DMS79 treated with DMSO at 0.1 percent for 48 hours (cell line): Measurements from ENCODE around the gene ATP7A.
A peak's percentile ranks its signal among the peaks of the same experiment; 100 is the strongest.
"Not testable (repeated sequence)": the region's sequence is repeated elsewhere in the genome, so short reads cannot be mapped to it uniquely, and the experiment has no call there.

Experiments
- DNase-seq: peaks from one replicate; lab custom pipeline; 2025; lab: John Stamatoyannopoulos, UW

The ATP7A gene

GRCh38 chrX:77910108-77910840, at the start of gene ATP7A:
ATP7A (plus strand) TSS chrX:77910693; CDS start chrX:77971642, 60,949 bp downstream.
- peak; percentile 80 for DNase-seq

DNA sequence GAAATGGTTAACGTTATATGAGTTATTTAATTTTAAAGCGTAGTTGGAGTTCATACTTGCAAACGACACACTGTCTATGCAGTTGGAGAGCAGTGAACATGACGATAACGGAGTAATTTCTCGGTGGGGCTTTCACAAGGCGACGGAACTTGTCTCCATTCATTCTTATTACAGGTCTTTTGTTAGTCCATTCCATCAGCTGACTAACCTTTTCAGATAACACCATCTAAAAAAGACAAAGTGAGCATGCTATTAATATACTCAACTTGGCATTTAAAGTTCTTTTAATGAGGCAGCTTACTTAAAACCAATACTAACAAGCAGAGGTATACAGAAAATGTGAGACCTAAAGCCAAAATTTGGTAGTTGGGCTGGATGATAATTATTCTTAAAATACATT, 35.1 kb upstream of the ATP7A start:
- DNase-seq = no peak

GRCh38 chrX:77881418-77881817, 29.1 kb upstream of the ATP7A start:
- not testable (repeated sequence) for DNase-seq

- DNase-seq = no peak
Observed at GRCh38 chrX:77892887-77893286, 17.6 kb upstream of the ATP7A start.

GRCh38 chrX:77893713-77894112, 16.8 kb upstream of the ATP7A start:
- no peak for DNase-seq

GRCh38 chrX:77894921-77895886, 15.3 kb upstream of the ATP7A start, which contains the start of gene MAGT1:
MAGT1 (minus strand) TSS chrX:77895435; CDS start chrX:77895410, 25 bp downstream.
- DNase-seq = peak; percentile 87

- DNase-seq = peak; percentile 92
Observed at GRCh38 chrX:77899081-77899828, 11.2 kb upstream of the ATP7A start, which contains the start of gene COX7B. COX7B (plus strand) TSS chrX:77899468; CDS start chrX:77899554, 86 bp downstream.

DNA sequence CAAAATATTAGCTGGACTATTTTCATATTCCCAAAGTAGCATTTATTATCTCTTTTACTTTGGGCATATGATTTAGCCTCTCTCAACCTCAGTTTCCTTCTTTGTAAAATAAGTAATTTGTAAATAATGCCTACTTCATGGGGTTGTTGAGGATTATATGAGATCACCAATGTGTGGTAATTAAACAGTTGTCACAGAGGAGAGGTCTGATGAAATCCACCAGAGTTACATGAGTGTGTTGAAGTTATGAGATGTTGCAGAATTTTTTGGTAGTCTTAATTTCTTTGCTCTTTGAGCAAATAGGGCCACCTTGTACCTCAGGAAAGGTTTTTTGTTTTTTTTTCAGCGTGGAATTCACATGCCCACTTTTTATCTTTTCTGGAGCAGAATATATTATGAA, 9.8 kb upstream of the ATP7A start:
- DNase-seq = no peak

DNA sequence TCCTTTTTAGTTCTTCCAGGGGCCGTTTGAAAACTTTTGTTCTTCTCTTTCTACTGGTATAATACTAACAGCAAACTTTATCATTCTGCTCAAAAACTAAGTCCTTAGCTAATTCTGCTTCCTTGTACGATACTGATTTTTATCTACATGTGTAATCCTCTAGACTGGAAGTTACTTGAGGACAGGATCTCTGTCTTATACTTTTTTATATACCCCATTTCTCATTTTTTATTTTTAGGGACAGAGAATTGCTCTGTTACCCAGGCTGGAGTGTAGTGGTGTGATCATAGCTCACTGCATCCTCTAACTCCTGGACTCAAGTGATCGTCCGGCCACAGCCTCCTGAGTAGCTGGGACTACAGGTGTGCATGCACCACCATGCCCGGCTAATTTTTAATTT, 9.0 kb upstream of the ATP7A start:
- no peak for DNase-seq

DNA sequence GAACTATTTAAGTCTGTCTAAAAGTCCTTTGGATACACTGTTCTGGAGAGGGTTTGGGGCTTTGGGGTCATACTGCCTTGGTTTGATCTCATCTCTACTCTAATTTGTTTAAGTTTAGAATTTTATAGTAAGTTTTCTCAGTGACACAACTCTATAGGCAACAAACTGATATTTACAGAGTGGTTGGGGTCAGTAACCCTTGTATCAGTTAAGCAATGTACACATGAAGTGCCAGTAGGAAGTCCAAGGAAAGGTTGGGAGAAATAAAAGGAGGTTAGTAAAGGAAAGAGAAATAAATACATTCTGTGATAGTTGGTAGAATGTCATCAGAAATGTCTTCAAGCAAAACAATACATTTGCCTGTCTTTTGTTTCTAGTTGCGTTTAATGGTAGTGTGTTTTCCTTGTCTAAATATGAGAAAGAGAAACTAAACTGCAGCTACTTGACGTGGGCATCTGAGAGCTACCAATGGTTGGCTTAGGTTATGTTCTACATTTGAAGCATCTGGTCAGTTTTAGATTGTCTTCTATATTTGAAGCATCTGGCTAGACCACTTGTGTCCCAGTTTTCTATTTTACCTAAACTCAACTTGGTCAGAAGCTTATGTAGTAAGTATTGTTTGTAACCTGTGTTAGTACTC, 6.9 kb downstream of the ATP7A start:
- no peak for DNase-seq

DNA sequence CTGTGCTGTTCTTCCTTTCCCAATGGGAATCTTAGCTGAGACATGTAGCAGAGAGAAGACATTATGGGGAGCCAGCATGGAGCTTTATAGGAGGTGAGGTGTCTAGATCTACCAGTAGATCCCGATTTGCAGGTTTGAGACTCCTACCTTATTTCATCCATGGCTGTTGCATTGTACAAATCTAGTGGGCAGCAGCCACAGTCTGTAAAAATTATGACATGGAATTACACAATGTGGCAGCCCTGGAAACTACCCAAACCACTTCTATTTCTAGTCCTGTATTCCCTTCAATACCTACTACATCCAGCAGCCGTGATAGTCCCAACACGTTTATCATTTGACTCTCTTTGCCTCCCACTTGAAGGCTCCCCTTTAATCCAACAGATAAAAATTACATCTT, 8.1 kb downstream of the ATP7A start:
- DNase-seq = no peak

- DNase-seq = not testable (repeated sequence)
Observed at GRCh38 chrX:77919370-77919769, 8.9 kb downstream of the ATP7A start.

GRCh38 chrX:77922787-77923186, 12.3 kb downstream of the ATP7A start:
- DNase-seq = no peak

DNA sequence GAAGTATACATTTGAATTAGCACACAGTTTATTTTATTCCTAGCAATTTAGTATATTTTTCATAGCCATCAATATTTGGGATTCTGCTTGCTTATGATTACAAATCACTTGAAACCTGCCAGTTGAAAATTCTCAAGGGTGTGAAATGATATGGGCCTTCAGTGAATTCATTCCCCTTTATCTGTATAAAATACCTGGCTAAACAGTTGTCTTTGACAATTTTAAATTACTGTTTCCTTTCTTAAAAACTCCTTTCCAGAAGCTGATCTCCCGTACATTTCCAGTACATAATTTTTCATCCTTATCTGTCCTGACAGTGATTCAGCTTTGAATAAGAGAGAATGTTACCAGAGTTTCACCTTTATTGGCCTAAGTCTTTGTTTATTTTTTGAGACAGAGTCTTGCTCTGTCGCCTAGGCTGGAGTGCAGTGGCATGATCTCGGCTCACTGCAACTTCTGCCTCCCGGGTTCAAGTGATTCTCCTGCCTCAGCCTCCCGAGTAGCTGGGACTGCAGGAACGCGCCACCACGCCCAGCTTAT, 13.9 kb downstream of the ATP7A start:
- DNase-seq = no peak

DNA sequence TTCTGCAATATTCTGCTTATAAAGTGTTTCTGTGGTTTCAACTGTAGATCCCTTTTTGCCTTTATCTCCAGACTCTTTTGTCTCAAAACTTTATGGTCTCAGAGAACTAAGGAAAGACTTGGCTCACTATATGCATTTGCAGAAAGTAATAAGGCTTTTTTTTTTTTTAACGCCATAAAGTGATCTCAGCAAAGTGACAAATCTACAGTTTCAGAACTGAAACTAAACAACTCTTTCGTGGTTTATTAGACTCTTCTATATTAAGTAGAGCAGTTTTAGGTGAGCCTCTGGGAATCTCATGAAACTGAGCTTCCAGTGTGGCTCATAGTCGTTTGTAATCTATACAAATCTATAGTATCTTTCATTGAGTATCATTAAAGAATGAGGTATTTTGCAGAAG, 15.3 kb downstream of the ATP7A start:
- DNase-seq = no peak

- DNase-seq = no peak
Observed at GRCh38 chrX:77930581-77930980, 20.1 kb downstream of the ATP7A start.

DNA sequence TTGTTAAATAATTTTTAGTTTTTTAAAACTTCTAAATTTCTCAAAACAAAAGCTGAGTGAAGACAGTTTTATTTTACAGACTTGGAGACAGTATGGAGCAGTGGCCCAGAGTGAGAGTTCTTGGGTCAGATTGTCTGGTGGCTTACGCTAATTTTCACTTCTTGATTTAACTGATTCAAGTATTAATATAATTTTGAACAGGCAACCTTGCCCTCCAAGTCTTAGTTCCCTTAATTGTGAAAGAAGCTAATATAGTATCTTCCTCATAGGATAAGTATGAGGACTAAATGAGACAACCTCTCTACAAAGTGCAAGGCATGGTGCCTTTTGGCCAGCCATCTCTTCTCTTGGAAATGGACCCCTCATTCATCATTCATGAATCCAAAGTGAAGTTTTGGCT, 25.4 kb downstream of the ATP7A start:
- DNase-seq = no peak

- DNase-seq = no peak
Observed at GRCh38 chrX:77936299-77936698, 25.8 kb downstream of the ATP7A start.

DNA sequence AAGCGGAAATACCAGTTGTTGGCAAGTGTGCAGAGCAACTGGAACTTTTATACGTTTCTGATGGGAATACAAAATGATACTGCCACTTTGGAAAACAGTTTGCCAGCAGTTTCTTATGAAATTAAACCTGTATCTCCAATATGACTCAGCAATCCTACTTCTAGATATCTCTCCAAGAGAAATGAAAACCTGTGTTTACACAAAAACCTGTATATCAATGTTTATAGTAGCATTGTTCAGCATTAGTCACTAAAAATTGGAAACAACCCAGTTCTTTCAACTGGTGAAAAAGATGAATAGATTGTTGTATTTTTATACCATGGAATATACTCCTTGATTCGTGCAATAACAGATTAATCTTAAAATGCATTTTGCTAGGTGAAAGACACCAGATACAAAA, 26.8 kb downstream of the ATP7A start:
- no peak for DNase-seq

DNA sequence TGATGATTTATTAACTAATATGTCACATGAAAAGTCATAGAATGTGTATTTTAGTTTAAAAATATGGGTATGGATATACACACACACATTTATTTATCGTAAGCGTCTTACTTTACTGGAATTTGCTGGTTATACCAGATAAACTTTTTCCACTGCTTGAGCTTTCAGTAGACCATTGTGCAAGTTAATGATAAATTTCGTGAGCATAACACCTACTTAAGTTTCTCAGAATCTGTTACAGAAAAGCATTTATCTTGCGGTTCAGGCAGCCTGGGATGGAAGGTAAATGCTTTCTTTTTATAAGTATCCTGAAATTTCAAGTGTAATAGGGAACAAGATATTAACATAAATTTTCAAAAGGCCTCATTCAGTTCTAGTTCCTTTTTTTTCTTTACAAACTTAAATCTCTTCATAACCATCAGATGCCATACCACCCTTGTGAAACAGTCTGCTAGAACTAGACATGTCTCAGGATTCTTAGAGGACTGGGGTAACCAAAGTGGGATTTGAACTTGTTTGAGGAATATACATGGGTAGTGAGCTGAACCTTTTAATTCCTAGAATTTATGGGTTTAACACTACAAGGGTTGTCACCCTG, 27.7 kb downstream of the ATP7A start:
- DNase-seq = no peak

DNA sequence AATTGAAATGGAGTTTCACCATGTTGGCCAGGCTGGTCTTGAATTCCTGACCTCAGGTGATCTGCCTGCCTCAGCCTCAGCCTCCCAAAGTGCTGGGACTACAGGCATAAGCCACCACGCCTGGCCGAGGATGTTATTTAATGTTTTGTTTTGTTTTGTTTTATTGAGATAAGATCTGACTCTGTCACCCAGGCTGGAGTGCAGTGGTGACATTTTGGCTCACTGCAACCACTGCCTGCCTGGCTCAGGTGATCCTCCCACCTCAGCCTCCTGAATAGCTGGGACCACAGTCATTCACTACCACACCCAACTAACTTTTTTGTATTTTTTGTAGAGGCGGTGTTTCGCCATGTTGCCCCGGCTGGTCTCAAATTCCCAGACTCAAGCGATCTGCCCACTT, 34.5 kb downstream of the ATP7A start:
- DNase-seq = not testable (repeated sequence)
